ENCODE results near the gene SIDT2.

DNA sequence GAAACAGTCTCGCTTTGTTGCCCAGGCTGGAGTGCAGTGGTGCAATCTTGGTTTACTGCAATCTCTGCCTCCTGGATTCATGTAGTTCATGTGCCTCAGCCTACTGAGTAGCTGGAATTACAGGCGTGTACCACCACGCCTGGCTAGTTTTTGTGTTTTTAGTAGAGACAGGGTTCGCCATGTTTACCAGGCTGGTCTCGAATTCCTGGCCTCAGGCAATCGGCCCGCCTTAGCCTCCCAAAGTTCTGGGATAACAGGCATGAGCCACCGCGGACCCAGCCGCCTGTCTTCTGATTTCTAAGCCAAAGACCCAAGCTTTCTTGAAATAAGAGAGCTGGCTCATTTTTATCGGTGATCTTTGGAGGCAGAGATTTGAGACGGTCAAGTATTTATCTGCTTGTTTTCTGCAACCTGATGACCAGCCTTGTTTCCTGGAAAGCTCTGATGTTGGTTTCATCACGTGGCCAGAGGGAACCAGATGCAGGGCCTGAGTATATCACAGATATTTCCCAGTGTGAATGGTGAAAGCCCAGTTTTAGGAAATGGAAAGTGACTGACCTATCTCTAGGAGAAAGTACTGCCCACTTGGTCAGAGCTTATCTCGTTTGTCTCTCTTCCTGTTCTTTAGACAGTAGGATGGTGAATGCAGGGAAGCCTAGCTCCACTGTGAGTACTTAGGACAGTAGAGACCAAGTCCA lies 5.7 kb upstream of the SIDT2 start:
- TF ChIP-seq, protein P1, sequence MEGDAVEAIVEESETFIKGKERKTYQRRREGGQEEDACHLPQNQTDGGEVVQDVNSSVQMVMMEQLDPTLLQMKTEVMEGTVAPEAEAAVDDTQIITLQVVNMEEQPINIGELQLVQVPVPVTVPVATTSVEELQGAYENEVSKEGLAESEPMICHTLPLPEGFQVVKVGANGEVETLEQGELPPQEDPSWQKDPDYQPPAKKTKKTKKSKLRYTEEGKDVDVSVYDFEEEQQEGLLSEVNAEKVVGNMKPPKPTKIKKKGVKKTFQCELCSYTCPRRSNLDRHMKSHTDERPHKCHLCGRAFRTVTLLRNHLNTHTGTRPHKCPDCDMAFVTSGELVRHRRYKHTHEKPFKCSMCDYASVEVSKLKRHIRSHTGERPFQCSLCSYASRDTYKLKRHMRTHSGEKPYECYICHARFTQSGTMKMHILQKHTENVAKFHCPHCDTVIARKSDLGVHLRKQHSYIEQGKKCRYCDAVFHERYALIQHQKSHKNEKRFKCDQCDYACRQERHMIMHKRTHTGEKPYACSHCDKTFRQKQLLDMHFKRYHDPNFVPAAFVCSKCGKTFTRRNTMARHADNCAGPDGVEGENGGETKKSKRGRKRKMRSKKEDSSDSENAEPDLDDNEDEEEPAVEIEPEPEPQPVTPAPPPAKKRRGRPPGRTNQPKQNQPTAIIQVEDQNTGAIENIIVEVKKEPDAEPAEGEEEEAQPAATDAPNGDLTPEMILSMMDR (IDR thresholded peaks at IDR 0.05): no peak
- TF ChIP-seq POLR2A (IDR thresholded peaks at IDR 0.05) (no peak), EP300 (IDR thresholded peaks at IDR 0.05) (peak in 1 of 2 donors; percentile 11)

Measured in tibial nerve (tissue), 4 donors.